ENCODE data around the gene NKG7. TPM values are rescaled to one million over a fixed set of nuclear protein-coding genes. Genes with fewer than 3 reads are reported as not detected.
A peak's percentile ranks its signal among the peaks of the same experiment; 100 is the strongest.
"Not testable (repeated sequence)": the region's sequence is repeated elsewhere in the genome, so short reads cannot be mapped to it uniquely, and the experiment has no call there.

Gene NKG7, protein sequence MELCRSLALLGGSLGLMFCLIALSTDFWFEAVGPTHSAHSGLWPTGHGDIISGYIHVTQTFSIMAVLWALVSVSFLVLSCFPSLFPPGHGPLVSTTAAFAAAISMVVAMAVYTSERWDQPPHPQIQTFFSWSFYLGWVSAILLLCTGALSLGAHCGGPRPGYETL
- not detected in 2 replicates for total RNA-seq (ENCODE audit: low replicate concordance)
- long read RNA-seq, result 0 reads

DNA sequence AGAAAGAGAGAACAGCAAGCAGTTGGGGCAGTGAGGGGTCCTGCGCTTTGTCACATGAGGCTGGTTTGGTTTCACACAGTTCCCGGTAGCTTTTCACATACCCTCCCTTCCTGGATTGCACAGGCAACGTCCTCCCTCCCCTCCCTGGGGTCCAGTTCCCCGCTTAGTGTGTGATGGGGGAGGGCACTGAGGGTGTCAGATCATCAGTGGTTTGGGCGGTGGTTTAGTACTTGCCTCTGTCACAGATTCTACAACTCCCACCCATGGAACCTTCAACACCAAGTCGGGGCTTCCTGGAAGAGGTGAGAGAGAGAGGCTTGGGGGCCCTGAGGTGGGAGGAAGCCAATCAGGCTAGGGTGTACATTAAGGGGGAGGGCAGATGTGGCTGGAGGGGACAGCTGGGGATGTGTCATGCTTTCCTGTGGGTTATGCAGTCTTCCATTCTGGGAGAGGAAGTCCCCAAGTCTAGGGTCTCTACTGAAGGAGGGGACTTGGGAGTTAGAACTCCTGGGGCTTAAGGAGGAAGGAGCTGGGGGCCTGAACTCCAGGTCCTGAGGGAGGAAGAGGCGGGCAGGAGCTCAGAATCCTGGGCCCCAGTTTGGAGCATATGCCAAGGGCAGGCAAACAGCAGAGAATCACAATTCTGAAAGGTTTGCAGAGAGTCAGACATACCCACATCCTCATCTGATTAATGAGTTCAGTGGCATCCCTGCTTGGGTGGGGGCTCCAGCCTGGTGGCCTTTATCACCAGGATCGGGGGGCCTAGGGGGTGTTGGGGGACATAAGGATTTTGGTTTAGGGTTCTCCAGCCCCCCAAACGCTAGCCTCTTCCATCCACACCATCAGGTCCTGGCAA lies at the start of gene NKG7:
NKG7 (minus strand) TSS at position 6 of the 856 bp plus-strand sequence. CDS start 119 bp downstream, outside the sequence.
- no peaks in the 10 kb centered on the region for H3K36me3 Mint-ChIP-seq
- peaks cover 3% of the 10 kb centered on the region for H3K27me3 Mint-ChIP-seq
- no peak within 1 kb of the TSS for H3K4me3 Mint-ChIP-seq
- no peak for DNase-seq (ENCODE audit: extremely low spot score, unreplicated experiment)
- peaks cover 7% of the 10 kb centered on the region for H3K4me1 Mint-ChIP-seq (ENCODE audit: unreplicated experiment)
- H3K9me3 Mint-ChIP-seq, result no peaks in the 10 kb centered on the region
- no peak within 1 kb of the TSS for H3K27ac Mint-ChIP-seq
- TF ChIP-seq, protein P1, sequence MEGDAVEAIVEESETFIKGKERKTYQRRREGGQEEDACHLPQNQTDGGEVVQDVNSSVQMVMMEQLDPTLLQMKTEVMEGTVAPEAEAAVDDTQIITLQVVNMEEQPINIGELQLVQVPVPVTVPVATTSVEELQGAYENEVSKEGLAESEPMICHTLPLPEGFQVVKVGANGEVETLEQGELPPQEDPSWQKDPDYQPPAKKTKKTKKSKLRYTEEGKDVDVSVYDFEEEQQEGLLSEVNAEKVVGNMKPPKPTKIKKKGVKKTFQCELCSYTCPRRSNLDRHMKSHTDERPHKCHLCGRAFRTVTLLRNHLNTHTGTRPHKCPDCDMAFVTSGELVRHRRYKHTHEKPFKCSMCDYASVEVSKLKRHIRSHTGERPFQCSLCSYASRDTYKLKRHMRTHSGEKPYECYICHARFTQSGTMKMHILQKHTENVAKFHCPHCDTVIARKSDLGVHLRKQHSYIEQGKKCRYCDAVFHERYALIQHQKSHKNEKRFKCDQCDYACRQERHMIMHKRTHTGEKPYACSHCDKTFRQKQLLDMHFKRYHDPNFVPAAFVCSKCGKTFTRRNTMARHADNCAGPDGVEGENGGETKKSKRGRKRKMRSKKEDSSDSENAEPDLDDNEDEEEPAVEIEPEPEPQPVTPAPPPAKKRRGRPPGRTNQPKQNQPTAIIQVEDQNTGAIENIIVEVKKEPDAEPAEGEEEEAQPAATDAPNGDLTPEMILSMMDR (conservative IDR thresholded peaks at IDR 0.05), result no peak

DNA sequence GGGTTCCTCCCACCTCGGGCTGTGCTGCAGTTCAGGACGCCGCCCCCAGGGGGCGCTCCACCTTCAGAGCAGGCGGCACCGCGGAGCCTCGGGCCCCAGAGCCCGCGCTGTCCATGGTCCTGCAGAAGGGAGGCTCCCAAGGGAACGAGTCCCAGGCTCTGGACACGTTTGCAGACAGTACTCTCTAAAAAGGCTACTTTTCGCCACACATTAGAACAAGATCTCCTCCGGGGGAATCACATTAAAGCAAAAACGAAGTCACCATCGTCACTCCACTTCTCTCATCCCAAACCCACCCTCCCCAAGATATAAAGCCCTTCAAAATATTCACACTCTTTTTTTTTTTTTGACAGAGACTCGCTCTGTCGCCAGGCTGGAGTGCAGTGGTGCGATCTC lies 49.6 kb upstream of the NKG7 start:
- TF ChIP-seq, protein P1 (conservative IDR thresholded peaks at IDR 0.05), result peak; percentile 99
- Mint-ChIP-seq H3K27me3 (peaks cover 17% of the 10 kb centered on the region), H3K4me1 (ENCODE audit: unreplicated experiment) (no peaks in the 10 kb centered on the region), H3K4me3 (no peak overlapping the region), H3K36me3 (no peaks in the 10 kb centered on the region), H3K27ac (no peak overlapping the region), H3K9me3 (no peaks in the 10 kb centered on the region)
- peak; percentile 90 for DNase-seq (ENCODE audit: extremely low spot score, unreplicated experiment)

DNA sequence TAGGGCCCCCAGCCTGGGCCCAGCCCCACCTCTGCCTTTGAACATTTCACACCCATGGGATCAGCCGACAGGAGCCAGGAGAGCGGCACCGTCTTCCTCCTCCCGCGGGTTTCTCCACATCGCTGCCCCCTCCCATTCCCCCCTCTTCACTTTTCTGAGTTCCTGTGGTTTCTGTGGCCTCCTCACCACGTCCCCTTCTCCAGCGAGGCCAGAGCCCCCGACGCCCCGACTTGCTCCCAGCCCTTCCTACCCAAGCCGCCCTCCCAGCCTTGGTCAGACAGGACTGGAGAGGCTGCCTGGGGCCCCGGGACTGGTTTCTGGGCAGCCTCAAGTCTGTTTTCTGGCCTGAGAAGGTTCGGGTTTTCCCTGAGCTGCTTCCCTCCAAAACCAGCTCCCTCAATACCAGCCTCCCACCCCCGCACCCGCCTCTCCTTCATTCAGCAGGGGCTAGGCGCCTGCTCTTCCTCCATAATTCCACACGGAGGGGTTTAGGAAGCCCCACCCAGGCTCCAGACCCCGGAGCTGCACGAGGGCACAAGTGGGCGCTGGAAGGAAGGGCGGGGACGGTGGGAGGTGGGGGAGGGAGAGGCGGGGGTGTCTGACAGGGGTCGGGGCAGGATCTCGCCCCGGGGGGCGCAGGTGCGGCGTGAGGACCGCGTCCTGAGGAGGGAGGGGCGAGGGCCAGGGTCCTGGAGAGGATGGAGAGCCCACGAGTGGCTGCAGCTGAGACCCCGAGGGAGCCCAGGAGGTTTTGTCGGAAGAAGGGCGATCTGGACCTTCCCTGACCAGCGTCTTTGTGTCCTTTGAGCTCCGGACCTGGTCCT lies 49.0 kb upstream of the NKG7 start:
- no peak for DNase-seq (ENCODE audit: extremely low spot score, unreplicated experiment)
- Mint-ChIP-seq H3K27ac (no peak overlapping the region), H3K4me3 (no peak overlapping the region), H3K4me1 (ENCODE audit: unreplicated experiment) (no peaks in the 10 kb centered on the region), H3K36me3 (no peaks in the 10 kb centered on the region), H3K27me3 (peaks cover 12% of the 10 kb centered on the region), H3K9me3 (no peaks in the 10 kb centered on the region)
- TF ChIP-seq, protein P1 (conservative IDR thresholded peaks at IDR 0.05), result no peak

DNA sequence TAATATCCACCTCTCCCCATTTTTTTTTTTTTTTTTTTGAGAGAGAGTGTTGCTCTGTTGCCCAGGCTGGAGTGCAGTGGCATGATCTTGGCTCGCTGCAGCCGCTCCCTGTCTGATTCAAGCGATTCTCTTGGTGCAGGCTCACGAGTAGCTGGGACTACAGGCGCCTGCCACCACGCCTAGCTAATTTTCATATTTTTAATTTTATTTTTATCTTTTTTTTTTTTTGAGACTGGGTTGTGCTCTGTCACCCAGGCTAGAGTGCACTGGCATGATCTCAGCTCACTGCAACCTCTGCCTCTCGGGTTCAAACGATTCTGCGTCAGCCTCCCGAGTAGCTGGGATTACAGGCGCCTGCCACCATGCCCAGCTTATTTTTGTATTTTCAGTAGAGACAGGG lies 48.1 kb upstream of the NKG7 start:
- peaks cover 12% of the 10 kb centered on the region for H3K27me3 Mint-ChIP-seq
- H3K4me3 Mint-ChIP-seq; H3K9me3 Mint-ChIP-seq; H3K27ac Mint-ChIP-seq; H3K4me1 Mint-ChIP-seq (ENCODE audit: unreplicated experiment); H3K36me3 Mint-ChIP-seq; DNase-seq (ENCODE audit: extremely low spot score, unreplicated experiment): not testable (repeated sequence)

DNA sequence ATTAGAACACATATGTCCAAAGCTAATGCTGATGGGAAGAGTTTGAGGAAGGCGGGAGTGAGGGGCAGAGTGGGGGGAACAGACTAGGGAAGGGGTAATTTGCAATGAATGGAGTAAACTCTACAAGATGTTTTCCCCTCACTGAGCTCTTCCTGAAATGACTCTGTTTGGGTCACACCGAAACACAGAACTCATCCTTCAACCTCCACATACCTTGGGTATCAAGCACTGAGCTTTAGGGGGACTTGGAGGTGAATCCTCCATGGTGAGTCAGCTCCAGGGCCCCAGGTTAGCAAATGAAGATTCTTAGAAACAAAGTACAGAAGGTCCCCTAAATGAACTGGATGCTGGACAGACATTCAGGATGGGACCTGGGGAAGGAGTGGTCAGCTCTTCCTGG lies 46.3 kb upstream of the NKG7 start:
- DNase-seq (ENCODE audit: extremely low spot score, unreplicated experiment), result no peak
- H3K27ac Mint-ChIP-seq, result no peak overlapping the region
- H3K36me3 Mint-ChIP-seq, result no peaks in the 10 kb centered on the region
- peaks cover 10% of the 10 kb centered on the region for H3K27me3 Mint-ChIP-seq
- H3K4me1 Mint-ChIP-seq (ENCODE audit: unreplicated experiment), result no peaks in the 10 kb centered on the region
- H3K4me3 Mint-ChIP-seq, result no peak overlapping the region
- no peaks in the 10 kb centered on the region for H3K9me3 Mint-ChIP-seq
- TF ChIP-seq, protein P1 (conservative IDR thresholded peaks at IDR 0.05), result no peak

Measured in type B pancreatic cell (in vitro differentiated cells).